HTR-8/SVneo (cell line): ENCODE measurements around the gene PRKCA.

Experiments used
- DNase-seq: peaks from one replicate; pipeline ENCODE4 v3.0.0; 2011; ENCODE audit warnings: low spot score, mixed read lengths; ENCODE audit not compliant: insufficient read length
- FAIRE-seq: peaks from 2 replicates; lab custom pipeline; 2011; peaks lifted over from hg19 to GRCh38; lab: Jason Lieb, UNC

Gene PRKCA

DNA sequence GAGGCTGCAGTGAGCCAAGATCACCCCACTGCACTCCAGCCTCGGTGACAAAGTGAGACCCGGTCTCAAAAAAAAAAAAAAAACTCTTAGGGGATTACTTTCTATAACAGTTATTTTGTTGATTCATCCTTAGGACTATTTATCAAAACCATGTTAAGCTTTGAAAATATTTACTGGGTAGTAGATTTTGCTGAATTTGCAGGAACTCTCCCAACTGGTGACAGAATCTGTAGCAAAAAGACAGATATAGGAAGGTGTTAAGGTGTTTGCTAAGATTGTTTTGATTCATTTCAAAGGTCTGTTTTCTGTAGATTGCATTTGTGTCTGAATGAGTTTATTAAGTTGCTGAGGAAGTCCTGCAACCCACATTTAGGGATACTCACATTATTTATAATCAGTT, 192.6 kb downstream of the PRKCA start:
- FAIRE-seq (no peak), DNase-seq (no peak)

DNA sequence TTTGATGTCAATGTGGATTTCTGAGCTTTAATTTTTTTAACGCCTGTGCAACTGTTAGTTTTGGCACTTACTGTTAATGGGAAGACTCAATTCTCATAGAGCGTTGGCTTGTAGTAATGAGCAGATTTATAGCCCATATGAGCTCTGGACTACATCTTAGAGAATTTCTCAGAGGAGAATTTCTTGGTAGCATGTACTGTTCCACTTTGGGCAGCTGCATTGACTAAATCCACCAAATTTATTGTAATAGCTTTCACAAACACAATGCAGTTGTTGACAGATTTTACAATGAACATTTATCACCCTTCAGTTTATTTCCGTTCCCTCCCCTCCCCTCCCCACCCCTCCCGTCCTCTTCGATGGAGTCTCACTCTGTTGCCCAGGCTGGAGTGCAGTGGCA, 193.9 kb downstream of the PRKCA start:
- no peak for FAIRE-seq
- no peak for DNase-seq

DNA sequence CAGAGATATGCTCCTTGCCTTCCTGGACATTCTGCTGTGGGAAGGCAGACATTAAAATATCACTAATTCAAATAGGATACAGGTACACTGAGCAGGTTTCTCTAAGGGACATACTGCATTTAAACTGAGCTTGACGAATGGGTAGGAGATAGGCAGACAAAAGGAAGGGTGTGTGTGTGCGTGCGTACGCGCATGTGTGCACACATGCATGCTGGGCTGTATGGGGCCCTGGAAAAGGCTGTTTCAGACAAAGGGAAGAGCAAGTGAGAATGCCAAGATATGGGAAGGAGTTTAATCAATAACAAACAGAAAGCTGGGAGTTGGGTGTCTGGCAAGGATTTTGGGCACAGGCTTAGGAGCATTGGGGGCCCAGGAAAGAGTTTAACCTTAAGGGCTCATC, 196.2 kb downstream of the PRKCA start:
- no peak for FAIRE-seq
- no peak for DNase-seq

DNA sequence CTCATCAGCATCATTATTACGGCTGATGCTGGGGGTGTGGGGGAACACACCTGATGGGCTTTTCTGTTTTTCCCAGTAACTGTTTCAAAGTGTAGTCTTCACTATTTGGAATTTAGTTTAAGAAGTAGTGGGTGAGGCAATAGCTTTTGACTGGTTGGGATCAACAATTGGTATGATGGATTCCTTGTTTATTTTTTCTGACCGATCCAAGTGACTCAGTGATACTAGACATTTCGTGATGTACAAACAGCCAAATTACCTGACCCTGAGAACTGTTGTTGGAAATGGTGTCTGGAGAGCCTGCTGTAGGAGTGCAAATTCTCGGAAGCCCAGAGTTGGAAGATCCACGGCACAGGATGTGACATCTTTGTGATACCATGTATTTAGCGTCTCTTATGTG, 204.2 kb downstream of the PRKCA start:
- FAIRE-seq = no peak
- DNase-seq = no peak

DNA sequence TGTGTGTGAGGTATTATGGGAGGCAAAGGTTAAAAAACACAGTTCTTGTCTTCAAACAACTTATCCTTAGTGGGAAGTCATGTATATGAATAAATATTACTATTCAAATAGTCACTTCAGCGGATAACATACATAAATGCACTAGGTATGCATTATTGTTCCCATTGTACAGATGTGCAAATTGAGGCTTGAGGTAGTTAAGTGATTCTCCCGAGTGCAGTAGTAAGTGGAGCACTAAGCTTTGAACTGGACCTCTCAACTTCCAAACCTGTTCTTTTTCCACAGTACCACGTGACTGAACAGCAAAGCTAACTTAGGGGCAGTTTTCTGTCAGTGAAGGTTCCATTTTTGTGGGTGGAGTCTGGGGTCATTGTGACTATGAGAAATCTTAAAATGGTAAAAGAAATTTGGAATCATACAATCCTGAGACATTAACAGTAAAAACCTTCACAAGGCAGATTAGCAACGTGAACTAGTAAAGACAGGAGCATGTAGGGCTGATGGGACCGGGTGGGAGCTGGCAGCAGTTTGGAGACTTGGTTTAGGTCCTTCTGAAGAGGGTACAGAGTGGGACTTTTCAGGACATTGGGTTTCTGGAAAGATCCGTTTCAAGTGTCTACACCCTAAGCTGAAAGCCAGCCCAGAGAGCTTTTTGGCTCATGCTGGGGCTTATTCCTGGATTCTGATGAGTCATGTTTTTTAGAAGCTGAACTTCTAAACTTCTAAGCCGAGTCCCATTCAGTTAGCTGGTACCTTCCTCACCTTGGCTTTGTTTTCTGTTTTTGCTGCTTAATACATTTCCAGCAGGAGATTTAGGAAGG, 204.9 kb downstream of the PRKCA start:
- FAIRE-seq (no peak), DNase-seq (peak; percentile 74)

DNA sequence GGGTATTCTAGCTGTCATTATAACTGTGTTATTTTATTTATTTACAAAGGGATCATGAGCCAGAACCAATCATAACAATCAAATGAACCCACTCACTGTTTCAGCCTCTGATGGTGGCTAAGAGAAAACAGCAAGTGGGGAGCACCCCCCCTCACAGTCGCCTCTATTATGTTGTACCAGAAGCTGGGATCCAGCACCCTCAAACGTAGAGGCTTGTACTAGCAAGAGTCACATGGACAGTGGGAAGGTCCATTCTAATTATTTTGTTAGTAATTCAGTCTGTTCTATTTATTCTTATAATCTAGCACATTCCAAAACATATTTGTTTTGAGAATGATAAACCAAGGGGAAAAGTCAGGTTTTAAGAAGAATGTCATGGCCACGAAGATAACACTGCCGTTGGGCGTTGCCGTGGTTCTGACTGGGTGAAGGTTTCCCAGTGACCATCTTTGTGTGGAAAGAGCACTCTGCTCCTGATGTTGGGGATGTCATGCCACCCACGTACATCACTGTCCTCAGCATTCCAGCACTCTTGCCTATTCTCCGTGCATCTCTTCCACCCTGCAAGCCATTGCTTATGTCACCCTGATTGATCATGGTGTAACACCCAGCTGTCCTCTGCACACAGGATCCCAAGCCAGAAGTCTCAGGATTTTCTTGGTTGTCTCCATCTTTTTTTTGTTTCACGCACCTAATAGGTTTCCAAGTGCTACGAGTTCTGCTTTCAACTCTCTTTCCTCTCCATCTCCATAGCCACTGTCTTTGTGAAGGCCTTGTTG, 205.8 kb downstream of the PRKCA start:
- no peak for FAIRE-seq
- no peak for DNase-seq

DNA sequence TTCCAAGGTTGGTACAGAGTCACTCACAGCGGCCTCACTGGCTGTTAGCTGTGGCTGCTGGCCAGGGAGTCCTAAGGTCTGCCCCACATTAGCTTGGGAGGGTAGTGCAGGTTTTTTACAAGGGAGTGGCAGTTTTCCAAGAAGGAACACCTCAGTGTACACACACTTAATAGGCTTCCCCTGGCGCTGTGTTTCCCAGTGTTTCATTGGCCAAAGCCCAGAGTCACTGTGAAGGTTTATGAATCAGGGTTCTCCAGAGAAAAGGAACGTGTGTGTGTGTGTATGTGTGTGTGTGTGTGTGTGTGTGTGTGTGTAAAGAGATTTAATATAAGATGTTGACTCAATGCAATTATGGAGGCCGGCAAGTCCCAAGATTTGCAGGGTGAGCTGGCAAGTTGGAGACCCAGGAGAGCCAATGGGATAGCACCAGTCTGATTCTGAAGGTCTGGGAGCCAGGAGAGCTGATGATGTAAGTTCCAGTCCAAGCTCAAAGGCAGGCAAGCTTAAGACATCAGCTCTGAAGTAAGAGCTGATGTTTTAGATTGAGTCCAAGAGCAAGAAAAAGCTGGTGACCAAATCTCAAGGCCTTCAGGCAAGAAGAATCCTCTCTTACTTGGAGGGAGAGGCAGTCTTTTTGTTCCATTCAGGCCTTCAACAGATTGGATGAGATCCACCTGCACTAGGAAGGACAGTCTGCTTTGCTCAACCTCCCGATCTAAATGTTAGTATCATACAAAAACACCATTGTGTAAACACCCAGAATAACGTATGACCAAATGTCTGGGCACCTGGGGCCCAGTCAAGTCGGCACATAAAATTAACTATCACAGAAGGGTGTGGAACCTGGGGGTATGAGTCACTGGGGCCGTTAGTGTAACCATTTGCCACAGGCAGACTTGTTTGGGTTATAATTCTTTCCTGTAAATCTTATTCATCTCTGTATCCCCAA, 206.8 kb downstream of the PRKCA start:
- FAIRE-seq (peak; percentile 74), DNase-seq (peak; percentile 37)

DNA sequence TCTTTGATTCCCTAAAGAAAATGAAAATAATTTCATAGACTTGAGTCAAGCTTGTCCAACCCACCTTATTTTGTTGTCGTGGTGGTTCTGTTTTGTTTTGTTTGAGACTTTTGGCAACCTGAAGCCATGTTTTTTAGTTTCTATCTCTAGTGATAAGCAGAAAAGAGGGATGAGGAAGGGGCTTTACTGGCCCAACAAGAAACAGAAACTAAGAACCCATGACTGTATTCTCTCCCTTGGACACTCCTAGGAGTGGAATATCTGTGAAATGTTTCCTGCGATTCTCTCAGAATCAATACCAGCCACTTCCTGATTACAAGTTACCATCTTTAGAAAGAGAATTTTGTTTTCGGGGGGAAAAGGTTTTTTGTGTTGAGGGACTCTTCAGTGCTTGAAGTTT, 207.5 kb downstream of the PRKCA start:
- DNase-seq = no peak
- no peak for FAIRE-seq

DNA sequence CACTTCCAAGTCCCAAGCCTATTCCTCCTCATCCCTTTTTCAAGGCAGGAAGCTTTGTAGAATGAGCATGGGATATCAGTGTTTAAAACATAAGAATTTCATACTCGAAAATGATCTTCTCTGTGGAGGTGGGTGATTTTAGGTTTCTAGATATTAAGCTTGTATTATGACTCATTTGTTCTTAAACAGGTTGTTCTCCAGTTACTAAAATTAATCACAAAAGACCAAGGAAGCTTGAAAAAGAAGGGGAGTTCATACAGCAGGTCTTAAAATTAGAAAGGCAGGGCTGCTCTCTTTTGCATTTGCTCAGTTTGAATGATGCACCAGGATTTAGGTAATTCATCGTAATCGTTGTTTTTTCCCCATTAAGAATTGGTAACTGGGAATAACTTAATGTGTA, 208.7 kb downstream of the PRKCA start:
- DNase-seq (no peak), FAIRE-seq (no peak)

DNA sequence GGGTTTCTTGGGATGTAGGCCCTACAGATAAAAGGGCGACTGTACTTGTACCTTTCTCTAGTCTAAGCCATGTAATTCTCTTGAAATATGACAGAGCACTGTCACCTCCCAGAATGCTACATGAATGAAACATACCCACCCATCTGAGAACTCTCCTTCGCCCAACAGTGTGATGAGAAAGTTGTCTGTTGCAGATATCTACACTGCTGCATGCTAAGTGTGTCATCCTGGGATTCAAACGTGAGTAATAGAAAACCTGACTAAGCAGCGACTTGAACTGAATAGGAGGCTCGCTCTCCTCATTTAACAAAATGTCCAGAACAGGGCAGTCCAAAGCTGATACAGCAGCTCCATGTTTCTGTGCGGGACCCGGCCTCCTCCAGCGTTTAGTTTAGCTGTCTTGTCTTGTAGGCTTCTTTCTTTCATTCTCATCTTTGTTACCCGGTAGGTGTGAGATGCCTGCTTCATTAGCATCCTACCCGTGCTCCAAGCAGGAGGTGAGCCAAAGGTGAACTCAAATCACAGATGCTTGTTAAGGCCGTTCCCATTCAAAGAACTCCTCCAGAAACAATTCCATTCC, 211.9 kb downstream of the PRKCA start:
- DNase-seq (no peak), FAIRE-seq (peak; percentile 57)

DNA sequence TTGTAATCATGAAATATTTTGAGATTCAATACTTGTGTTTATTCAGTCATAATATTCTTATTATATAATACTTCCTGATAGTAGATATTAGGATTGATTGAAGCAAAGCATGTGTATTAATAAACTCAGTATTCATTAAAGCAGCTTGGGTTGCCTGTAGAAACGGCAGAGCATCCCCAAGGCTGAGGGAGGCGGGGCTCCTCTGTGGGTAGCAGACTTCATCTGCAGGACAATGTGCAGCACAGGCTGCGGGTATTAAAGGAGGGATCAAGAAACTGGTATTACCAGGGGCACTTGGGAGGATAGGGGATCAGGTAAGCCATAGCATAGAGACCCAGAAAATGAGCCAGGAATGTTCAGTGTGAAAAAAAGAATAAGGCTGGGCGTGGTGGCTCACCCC, 213.6 kb downstream of the PRKCA start:
- DNase-seq = no peak
- no peak for FAIRE-seq

DNA sequence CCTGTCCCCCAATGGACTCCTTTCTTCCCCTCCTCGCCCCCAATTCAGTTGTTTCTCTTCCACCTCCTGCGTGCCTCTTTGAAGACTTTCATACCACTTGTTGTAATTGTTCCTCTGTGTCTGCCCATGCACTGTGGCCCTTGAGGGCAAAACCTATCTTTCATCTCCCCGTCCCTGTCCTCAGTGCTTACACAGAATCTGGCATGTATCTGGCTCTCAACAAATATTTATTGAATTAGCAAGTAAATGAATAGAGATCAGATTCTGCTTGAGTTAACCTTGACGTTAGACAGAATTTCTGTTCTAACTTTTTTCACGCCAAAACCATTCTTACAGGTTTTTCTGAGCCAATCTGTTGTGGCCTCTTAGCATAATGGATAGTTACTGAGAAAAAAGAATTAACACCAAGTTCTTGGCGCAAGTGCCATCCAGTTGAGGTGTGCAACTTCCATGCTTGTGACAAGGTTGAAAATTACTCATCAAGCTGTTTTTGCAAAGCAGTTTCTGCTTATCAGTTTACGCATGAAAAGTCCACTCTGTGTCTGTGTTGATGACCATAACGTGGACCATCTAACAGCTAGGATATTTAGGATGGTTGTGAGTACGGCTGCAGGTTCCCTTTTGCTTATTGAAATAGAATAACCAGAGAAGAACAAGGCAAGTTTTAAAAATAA, 215.1 kb downstream of the PRKCA start:
- FAIRE-seq (no peak), DNase-seq (no peak)

DNA sequence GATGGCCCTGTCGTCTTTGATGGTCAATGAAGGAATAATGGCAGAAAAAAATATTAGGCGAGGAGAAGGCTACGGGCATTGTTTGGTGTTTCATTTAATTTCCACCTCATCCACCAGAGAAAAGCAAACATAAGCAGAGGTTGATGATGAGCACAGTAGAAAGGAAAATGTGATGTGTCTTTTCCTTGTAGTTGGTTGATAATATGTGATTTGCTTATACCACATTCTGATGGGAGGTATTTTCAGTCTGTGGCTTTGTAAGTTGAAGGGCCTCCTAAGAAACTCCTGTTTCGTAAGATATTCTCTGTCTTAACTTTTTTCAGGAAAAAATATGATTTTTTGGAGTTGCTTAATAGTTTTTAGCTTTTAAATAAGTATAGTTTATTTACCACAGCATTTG, 215.7 kb downstream of the PRKCA start:
- FAIRE-seq (no peak), DNase-seq (no peak)

DNA sequence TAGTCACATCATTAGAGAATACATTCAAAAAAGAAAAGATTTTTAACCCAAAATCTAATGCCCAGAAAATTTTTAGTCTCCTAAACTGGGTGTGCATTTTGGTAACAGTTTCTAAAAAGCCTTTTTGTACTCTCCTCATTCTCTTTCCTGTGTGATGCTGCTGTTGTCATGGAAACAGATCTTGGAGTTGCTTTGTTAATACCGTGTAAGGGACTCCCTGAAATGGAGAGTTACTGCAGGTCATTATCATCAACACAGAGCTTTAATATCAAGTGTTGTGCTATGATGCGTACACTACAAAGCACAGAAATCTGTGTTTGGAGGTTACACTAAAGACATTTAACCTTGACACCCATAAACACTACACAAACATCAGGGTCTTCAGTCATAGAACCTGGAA, 216.3 kb downstream of the PRKCA start:
- DNase-seq (no peak), FAIRE-seq (no peak)

DNA sequence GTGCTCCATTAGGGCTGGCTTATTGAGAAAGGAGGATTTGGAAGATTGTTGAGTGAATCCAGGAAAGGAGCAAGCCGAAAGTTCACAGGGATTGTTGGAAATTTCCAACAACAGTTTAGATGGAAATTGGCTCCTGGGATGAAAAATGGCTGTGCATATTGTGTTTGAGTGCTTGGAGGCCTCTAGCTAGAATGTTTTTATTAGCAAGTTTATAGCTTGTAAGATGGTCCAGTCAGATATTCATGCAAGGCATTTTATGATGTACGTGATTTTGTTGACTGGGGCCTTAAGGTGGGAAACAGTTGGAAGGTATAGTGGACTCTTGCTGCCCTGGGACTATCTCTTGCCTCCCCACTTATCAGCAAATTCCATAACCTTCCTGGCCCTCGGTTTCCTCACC, 216.7 kb downstream of the PRKCA start:
- FAIRE-seq (no peak), DNase-seq (no peak)

DNA sequence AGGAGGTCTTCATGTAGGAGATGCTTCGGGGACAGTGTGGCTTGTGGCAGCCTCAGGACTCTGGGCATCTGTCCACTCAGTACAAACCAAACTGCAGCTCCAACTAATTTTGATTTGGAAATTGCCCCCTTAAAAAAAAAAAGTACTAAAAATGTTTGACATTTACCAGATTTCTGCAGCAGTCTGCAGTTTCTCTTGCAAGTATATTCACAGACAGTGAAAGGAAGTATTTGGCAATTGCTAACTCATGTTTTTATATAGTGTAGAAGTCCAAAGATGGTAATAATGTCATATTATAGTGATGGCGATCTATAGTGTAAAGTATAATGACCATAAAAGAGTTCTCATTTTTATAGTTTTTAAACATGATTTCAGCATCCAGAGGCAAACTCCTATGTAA, 218.6 kb downstream of the PRKCA start:
- DNase-seq = no peak
- no peak for FAIRE-seq

DNA sequence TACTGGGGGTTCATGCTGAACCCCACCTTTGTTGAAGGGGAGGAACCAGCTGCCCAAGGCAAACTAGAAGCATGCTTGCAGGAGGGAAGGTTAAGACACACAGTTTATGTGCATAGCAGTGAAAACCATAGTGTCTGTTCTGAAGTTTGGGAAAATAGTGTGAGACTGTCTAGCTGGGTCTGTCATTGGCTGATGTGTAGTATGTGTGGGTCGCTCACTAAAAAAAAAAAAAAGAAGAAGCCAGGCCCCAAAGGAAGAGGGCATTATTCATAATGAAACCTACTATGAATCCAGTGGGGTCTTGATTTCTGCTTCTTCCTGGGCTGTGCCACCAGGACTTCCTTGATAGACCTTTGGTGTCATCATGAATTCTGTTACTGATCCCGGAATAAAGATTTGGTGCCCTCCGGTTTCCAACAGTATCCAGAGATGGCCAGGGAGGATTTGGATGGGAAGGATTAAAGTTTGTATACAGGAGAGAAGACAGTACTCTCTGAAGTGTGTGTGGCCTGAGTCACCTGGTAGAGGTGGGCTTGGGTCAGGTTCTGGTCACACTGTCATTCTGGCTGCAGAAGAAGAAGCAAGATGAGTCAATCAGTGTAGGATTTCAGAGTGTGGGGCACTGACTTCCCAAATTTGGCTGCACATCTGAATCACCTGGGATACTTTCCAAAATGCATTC, 220.3 kb downstream of the PRKCA start:
- DNase-seq = no peak
- FAIRE-seq = peak; percentile 58

DNA sequence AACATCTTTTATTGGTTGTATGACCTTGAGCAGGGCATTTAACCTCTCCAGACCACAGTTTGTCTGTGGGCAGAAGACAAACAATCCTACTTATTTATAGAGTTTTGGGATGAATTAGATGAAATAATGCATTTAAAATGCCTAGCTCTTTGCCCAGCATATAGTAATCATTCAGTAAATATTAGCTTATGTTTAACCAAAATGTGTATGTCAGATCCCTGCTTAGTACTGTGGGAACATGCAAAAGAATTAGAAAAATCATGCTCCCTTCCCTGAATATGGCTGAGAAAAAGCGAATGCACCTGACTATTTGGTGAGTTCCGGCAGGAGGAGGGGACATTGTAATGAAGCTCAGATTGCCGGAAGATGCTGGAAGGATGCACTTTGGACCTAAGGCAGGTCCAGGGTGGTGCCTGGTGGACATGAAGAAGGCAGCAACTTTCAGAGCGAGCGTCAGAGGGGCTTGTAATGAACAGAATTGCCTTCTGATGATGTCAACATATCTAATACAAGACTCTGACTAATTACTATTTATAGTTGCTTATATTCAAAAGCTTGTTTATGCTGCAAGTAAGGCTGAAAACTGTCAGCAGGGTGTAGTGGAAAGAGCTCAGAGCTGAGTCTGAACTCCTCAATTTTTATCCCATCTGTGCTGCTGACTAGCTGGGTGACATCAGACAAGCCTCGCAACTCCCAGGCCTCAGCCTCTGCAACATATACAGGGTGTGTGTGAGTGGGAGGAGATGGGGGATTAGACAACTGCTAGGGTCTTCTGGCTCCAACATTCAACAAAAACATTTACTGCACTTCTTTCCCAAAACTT, 221.2 kb downstream of the PRKCA start:
- FAIRE-seq = no peak
- no peak for DNase-seq
